ENCODE results near the gene SLC4A1AP.

GRCh38 chr2:27730261-27730662, 66.6 kb downstream of the SLC4A1AP start:
- TF ChIP-seq CTCF (IDR thresholded peaks at IDR 0.05): no peak
- no peak for TF ChIP-seq POLR2A (IDR thresholded peaks at IDR 0.05)

All from adrenal gland (tissue), 5 donors.